Pancreas (tissue), 10 donors: Measurements from ENCODE around the gene SEBOX. TPM values are rescaled to one million over a fixed set of nuclear protein-coding genes. Genes with fewer than 3 reads are reported as not detected.
A peak's percentile ranks its signal among the peaks of the same experiment; 100 is the strongest.

ENCODE experiments used
- ATAC-seq, 4 donors: fragments of 200-7000 bp; cut with Tn5 transposase; one replicate each; pipeline versions ENCODE4 v1.8.0 to v1.9.1; 2020; ENCODE audit warnings: mild to moderate bottlenecking in 4 of 4, moderate library complexity in 4 of 4
- DNase-seq, 6 donors: peaks; one replicate each; pipeline ENCODE4 v3.0.0-alpha.2; 2020
- FAIRE-seq: peaks from 2 replicates; lab custom pipeline; 2012; peaks lifted over from hg19 to GRCh38; lab: Jason Lieb, UNC
- H3K27ac ChIP-seq, 4 donors: fragments of 200-600 bp; sonication (generic); 1 replicate in 3 of 4; 2 replicates in 1 of 4; pipeline versions ENCODE4 v1.5.0 to v1.8.0; 2020
- H3K27me3 ChIP-seq, 4 donors: fragments of 200-600 bp; one replicate each; pipeline ENCODE4 v1.8.0; 2021
- H3K36me3 ChIP-seq, 3 donors: fragments of 200-600 bp; sonication (generic) in 1 of 3; one replicate each; pipeline versions ENCODE4 v1.5.0 to v1.8.0; 2020 to 2021
- H3K4me1 ChIP-seq, 3 donors: fragments of 200-600 bp; one replicate each; pipeline ENCODE4 v1.8.0; 2021
- H3K4me3 ChIP-seq, 4 donors: fragments of 200-600 bp; sonication (generic) in 2 of 4; one replicate each; pipeline versions ENCODE4 v1.5.0 to v1.8.0; 2020 to 2021
- H3K9me3 ChIP-seq, 4 donors: fragments of 200-600 bp; one replicate each; pipeline ENCODE4 v1.8.0; 2021
- WGBS, 2 donors: extraction: QIAGEN DNeasy Blood & Tissue Kit; methylation state at CpG; one replicate each; pipeline ENCODE4 v1.1.7; 2013; 5-methylcytosine and 5-hydroxymethylcytosine counted together
- intact Hi-C, 3 donors: fragments of 100-400 bp; cut with DNase I; formaldehyde crosslinking; loops; one replicate each; pipeline versions ENCODE4 v1.11.1 to v1.14.2; 2022
- microRNA-seq, 2 donors: library from miRNA; unstranded; fragments of <30 nt; microRNA quantifications; one replicate each; pipeline versions ENCODE4 to v1.1.0, GENCODE V29; 2019 to 2020
- polyA plus RNA-seq, 2 donors: library from polyadenylated mRNA; stranded (reverse); fragments of 200-250 nt; gene quantifications; one replicate each; pipeline ENCODE4 v1.2.3, GENCODE V29; 2013
- total RNA-seq, 6 donors: library from RNA; stranded (reverse); fragmentation: NEBNext Ultra II Directional in 4 of 6; extraction: Animal tissue kit (Norgen Biotek cat#: 25700) in 4 of 6; gene quantifications; one replicate each; pipeline versions ENCODE4 v1.2.1 to v1.2.4, GENCODE V29; 2021 to 2023
- TF ChIP-seq, protein P1 (sequence below), 4 donors: fragments of 200-600 bp; sonication (generic) in 3 of 4; IDR thresholded peaks; one replicate each; pipeline versions ENCODE4 v1.5.0 to v1.8.0; 2021; ENCODE audit warnings: antibody characterized with exemption in 4 of 4
- donor health status: healthy with polysubstance abuse.
- donor health status: DM: no; HTN: no; CAD: no; lungs with moderate emphysema.
- donor health status: DM: no; HTN: no; CAD: no.
- donor health status: control.
- donor health status: control.
- donor health status: Bipolar disorder and iron deficiency.
- donor health status: DM: yes; HTN: yes; CAD: no.
- donor health status: DM: no; HTN: no; CAD: no.
- donor health status: DM: no; HTN: no; CAD: no.
- donor health status: DM: yes; HTN: yes; CAD: no.

SEBOX gene
- total and polyA plus RNA-seq, 8 donors: not detected

- Histone ChIP-seq H3K9me3 (no peaks in the 10 kb centered on the region), H3K27me3 (no peaks in the 10 kb centered on the region), H3K36me3 (no peaks in the 10 kb centered on the region), H3K4me3 (no peak overlapping the region), H3K27ac (no peak overlapping the region), H3K4me1 (peaks cover 16 to 20% (median 19%) of the 10 kb centered on the region in 3 donors)
- ATAC-seq: no peak
- TF ChIP-seq, protein P1, sequence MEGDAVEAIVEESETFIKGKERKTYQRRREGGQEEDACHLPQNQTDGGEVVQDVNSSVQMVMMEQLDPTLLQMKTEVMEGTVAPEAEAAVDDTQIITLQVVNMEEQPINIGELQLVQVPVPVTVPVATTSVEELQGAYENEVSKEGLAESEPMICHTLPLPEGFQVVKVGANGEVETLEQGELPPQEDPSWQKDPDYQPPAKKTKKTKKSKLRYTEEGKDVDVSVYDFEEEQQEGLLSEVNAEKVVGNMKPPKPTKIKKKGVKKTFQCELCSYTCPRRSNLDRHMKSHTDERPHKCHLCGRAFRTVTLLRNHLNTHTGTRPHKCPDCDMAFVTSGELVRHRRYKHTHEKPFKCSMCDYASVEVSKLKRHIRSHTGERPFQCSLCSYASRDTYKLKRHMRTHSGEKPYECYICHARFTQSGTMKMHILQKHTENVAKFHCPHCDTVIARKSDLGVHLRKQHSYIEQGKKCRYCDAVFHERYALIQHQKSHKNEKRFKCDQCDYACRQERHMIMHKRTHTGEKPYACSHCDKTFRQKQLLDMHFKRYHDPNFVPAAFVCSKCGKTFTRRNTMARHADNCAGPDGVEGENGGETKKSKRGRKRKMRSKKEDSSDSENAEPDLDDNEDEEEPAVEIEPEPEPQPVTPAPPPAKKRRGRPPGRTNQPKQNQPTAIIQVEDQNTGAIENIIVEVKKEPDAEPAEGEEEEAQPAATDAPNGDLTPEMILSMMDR (IDR thresholded peaks at IDR 0.05): no peak
- peak in 1 of 6 donors; percentile 69 for DNase-seq
- intact Hi-C loops: no loop called here
- 46 to 49% methylated on average over 2 of the region's 2 CpGs for WGBS, 2 donors
- no peak for FAIRE-seq
Measured at GRCh38 chr17:28313841-28314240, 51.2 kb downstream of the SEBOX start.

Small RNA genes within 50 kb of the gene (microRNA-seq; reads per million reads assigned to microRNA genes)
- gene MIR4723: 0.29 to 0.77 reads per million in 2 donors

Other genes with a start within 250 kb of the SEBOX start
- gene TMEM97, start 46.0 kb downstream of the SEBOX start, total RNA-seq: 100 to 1,000 TPM in 4 of 6 donors, 10 to 100 TPM in 2; 73.9 to 129 (median 113) TPM
- 10 to 100 TPM; 13.1 to 17.2 TPM for gene TMEM97, start 46.0 kb downstream of the SEBOX start, polyA plus RNA-seq
- 10 to 100 TPM; 42.3 to 52.4 (median 48.0) TPM for gene IFT20, start 29.7 kb downstream of the SEBOX start, total RNA-seq
- gene IFT20, start 29.7 kb downstream of the SEBOX start, polyA plus RNA-seq: 10 to 100 TPM; 65.8 to 79.0 TPM
- 10 to 100 TPM; 20.8 to 56.8 (median 31.8) TPM for gene TNFAIP1, start 29.4 kb downstream of the SEBOX start, total RNA-seq
- gene TNFAIP1, start 29.4 kb downstream of the SEBOX start, polyA plus RNA-seq: 10 to 100 TPM; 11.5 to 16.8 TPM
- gene POLDIP2, start 7.7 kb downstream of the SEBOX start, total RNA-seq: 10 to 100 TPM; 40.7 to 51.2 (median 42.5) TPM
- gene POLDIP2, start 7.7 kb downstream of the SEBOX start, polyA plus RNA-seq: 10 to 100 TPM; 28.3 to 41.0 TPM
- 10 to 100 TPM in 2 of 6 donors, 1 to 10 TPM in 4; 5.2 to 21.5 (median 9.5) TPM for gene VTN, start 5.1 kb upstream of the SEBOX start, total RNA-seq
- gene VTN, start 5.1 kb upstream of the SEBOX start, polyA plus RNA-seq: 10 to 100 TPM; 14.6 to 21.6 TPM
- gene SARM1, start 6.5 kb upstream of the SEBOX start, total RNA-seq: 10 to 100 TPM; 14.2 to 22.1 (median 17.4) TPM
- gene SARM1, start 6.5 kb upstream of the SEBOX start, polyA plus RNA-seq: 10 to 100 TPM; 15.7 to 19.0 TPM
- 10 to 100 TPM in 1 of 6 donors, 1 to 10 TPM in 5; 6.0 to 13.8 (median 7.4) TPM for gene SLC46A1, start 41.0 kb upstream of the SEBOX start, total RNA-seq
- gene SLC46A1, start 41.0 kb upstream of the SEBOX start, polyA plus RNA-seq: 1 to 10 TPM; 5.8 to 7.8 TPM
- under 1 TPM in 3 of 6 donors, not detected in 3; 0.04 to 0.42 (median 0.06) TPM for gene SLC13A2, start 108.4 kb upstream of the SEBOX start, total RNA-seq
- under 1 TPM in 1 of 2 donors, not detected in 1; 0.09 TPM for gene SLC13A2, start 108.4 kb upstream of the SEBOX start, polyA plus RNA-seq
- gene FOXN1, start 141.1 kb upstream of the SEBOX start, total RNA-seq: under 1 TPM in 2 of 6 donors, not detected in 4; 0.09 to 0.19 TPM
- gene FOXN1, start 141.1 kb upstream of the SEBOX start, polyA plus RNA-seq: under 1 TPM in 1 of 2 donors, not detected in 1; 0.02 TPM
- gene UNC119, start 187.4 kb upstream of the SEBOX start, total RNA-seq: 10 to 100 TPM in 4 of 6 donors, 1 to 10 TPM in 2; 9.3 to 17.9 (median 11.2) TPM
- gene UNC119, start 187.4 kb upstream of the SEBOX start, polyA plus RNA-seq: 10 to 100 TPM; 18.1 to 31.1 TPM
- gene PIGS, start 206.3 kb upstream of the SEBOX start, total RNA-seq: 10 to 100 TPM in 5 of 6 donors, 1 to 10 TPM in 1; 9.4 to 26.5 (median 15.9) TPM
- gene PIGS, start 206.3 kb upstream of the SEBOX start, polyA plus RNA-seq: 10 to 100 TPM in 1 of 2 donors, 1 to 10 TPM in 1; 9.2 to 24.0 TPM
- gene ALDOC, start 211.7 kb upstream of the SEBOX start, total RNA-seq: 1 to 10 TPM in 5 of 6 donors, under 1 TPM in 1; 0.69 to 5.5 (median 1.8) TPM
- 1 to 10 TPM; 2.4 to 8.4 TPM for gene ALDOC, start 211.7 kb upstream of the SEBOX start, polyA plus RNA-seq
- 1 to 10 TPM in 5 of 6 donors, under 1 TPM in 1; 0.93 to 2.7 (median 1.7) TPM for gene SPAG5, start 233.8 kb upstream of the SEBOX start, total RNA-seq
- 1 to 10 TPM; 3.9 to 7.4 TPM for gene SPAG5, start 233.8 kb upstream of the SEBOX start, polyA plus RNA-seq
- 1 to 10 TPM; 2.2 to 6.1 (median 3.0) TPM for gene RSKR, start 249.0 kb upstream of the SEBOX start, total RNA-seq
- 1 to 10 TPM; 3.9 to 6.9 TPM for gene RSKR, start 249.0 kb upstream of the SEBOX start, polyA plus RNA-seq